T-helper 1 cell treated with Interleukin-12 subunit alpha and Interleukin-12 subunit beta and Interleukin-4 antibody, amounts not matched to agents 30 ng/mL and 1 ng/mL, for 36 hours (primary cell): ENCODE measurements around the gene TMEM179. TPM values are rescaled to one million over a fixed set of nuclear protein-coding genes. Genes with fewer than 3 reads are reported as not detected.

Experiments
- intact Hi-C: fragments of 100-400 bp; cut with micrococcal nuclease; formaldehyde crosslinking; loops from one replicate; pipeline ENCODE4 v1.15.1; 2024
- total RNA-seq: library from RNA; stranded (reverse); gene quantifications from 2 replicates; pipeline ENCODE4 v1.2.3, GENCODE V29; 2022

TMEM179 gene
- total RNA-seq, 1 donor from 2014 or later, result 0.25 TPM

DNA sequence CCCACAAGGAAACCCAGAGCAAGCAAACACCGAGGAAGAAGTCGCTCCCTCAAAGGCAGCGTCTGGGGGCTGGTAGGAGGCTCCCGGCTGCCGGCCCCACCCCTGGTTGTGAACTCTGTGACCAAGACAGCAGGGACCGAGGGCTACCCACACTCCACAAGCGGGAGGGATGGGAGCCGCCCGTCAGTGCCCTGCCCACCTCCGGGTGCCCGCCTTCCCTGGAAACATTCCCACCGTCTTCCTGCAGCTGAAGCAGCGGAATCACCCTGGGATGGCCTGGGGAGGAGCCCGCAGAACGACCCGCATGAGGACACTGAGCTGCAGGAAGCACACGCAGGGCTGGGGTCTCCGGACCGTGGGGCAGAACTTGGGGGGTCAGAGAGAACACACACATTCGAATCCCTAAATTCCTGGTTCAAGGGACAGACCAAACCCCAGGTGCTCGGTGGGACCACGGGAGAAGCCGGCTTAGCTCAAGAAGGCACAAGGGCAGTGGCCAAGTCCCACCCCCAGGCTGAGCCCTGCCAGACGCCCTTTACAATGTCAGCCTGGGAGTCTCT is 58.5 kb downstream of the TMEM179 start:
- intact Hi-C loops, result no loop called here

GRCh38 chr14:104545151-104545941 is 59.2 kb downstream of the TMEM179 start:
- intact Hi-C loops, result no loop called here

DNA sequence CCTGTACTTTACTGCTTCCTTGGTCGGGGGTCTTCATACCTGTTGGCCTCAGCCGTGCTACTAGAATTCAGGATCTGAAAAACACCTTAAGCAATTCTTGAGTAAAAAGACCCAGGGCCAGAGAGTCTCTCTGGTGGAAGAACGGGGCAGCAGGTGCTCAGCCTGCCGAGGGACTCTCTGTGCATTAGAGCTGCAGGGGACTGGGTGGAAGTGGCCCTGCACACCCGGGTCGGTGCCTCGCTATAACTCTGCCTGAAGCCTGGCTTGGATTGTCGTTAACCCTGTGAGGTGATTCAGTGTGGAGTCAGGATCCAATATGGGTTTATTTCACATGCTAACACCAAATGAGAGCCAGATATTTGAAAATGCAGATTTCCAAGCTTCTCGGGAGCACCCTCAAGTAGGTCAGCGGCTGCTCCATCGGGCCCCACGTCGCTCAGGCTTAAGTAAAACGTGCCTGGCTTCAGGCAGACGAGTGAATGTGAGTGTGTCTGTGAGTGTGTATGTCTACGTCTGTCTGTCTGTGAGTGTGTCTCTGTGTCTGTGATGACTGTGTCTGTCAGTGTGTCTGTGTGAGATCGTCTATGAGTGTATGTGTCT is 60.1 kb downstream of the TMEM179 start:
- intact Hi-C loops, result no loop called here

DNA sequence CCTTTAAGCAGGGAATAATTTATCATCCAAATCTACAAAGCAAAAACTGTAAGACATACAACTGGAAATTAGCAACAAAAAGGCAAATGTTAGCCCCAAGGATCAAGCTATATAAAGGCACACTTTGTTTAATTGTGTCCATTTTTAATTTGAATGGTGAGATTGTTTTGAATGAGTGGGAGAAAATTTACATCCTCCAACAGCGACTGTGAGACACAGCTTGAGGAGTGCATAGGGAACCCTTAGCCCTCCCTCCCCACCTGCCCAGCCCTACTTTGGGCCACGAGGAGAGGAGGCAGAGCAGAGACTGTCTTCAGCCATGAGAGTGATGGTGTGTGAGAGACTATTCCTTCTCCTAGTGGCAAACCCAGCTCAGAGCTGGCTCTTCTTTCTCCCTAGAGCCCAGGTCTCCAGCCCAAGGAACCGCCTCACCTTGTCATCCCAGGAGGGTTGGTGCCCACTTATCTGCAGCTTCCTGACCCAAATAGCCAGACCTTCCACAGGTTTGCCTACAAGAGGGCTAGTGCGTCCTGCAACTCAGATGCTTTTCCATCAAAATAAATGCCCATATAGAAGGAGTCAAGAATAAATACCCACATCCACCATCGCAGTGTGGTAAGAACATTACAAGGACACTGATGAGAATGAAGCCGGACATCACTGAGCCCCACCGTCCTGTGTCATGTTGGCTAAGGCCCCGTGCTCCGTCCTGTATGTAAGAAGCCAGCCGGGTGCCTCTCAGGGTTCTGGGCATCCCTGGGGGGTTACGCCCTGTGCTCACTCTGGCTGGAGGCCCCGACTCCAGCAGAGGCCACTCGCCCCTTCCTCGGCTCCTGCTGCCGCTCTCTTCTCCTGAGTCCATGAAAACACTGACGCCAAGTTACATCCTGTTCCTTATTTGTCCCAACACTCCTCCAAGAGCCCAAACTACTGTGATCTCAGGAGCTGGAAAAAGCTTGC is 61.4 kb downstream of the TMEM179 start:
- intact Hi-C loops, result no loop called here

- intact Hi-C loops, result no loop called here
These were observed 62.6 kb downstream of the TMEM179 start for GRCh38 chr14:104541905-104542465.

Other genes with a start within 250 kb of the TMEM179 start
- not detected in 2 replicates for gene C14orf180, start 25.0 kb downstream of the TMEM179 start, total RNA-seq
- 132 and 136 TPM in 2 replicates for gene INF2, start 84.8 kb upstream of the TMEM179 start, total RNA-seq
- 0.66 and 0.80 TPM in 2 replicates for gene ADSS1, start 119.5 kb upstream of the TMEM179 start, total RNA-seq
- gene SIVA1, start 148.4 kb upstream of the TMEM179 start, total RNA-seq, result 90.2 and 93.1 TPM in 2 replicates
- 133 and 140 TPM in 2 replicates for gene AKT1, start 191.0 kb upstream of the TMEM179 start, total RNA-seq
- gene ZBTB42, start 196.3 kb upstream of the TMEM179 start, total RNA-seq, result 5.7 and 6.7 TPM in 2 replicates